Lower lobe of right lung (tissue), 2 donors: ENCODE data around the gene SLIT3. TPM values are rescaled to one million over a fixed set of nuclear protein-coding genes. Genes with fewer than 3 reads are reported as not detected.

Experiments used
- ATAC-seq, 2 donors: fragments of 200-7000 bp; cut with Tn5 transposase; one replicate each; pipeline ENCODE4 v1.9.1; 2020 to 2022; ENCODE audit warnings: mild to moderate bottlenecking in 2 of 2, moderate library complexity in 2 of 2
- DNase-seq: peaks from one replicate; pipeline ENCODE4 v3.0.0-alpha.2; 2020
- H3K27ac ChIP-seq: fragments of 200-600 bp; one replicate; pipeline ENCODE4 v1.8.0; 2022
- H3K27me3 ChIP-seq: fragments of 200-600 bp; one replicate; pipeline ENCODE4 v1.8.0; 2022; ENCODE audit warnings: low read depth
- H3K36me3 ChIP-seq: fragments of 200-600 bp; one replicate; pipeline ENCODE4 v1.8.0; 2022; ENCODE audit warnings: mild to moderate bottlenecking
- H3K4me1 ChIP-seq: fragments of 200-600 bp; one replicate; pipeline ENCODE4 v1.8.0; 2022
- H3K4me3 ChIP-seq: fragments of 200-600 bp; one replicate; pipeline ENCODE4 v1.8.0; 2022; ENCODE audit warnings: mild to moderate bottlenecking
- H3K9me3 ChIP-seq: fragments of 200-600 bp; one replicate; pipeline ENCODE4 v1.8.0; 2022
- intact Hi-C: fragments of 100-400 bp; cut with DNase I; formaldehyde crosslinking; loops from one replicate; pipeline ENCODE4 v1.11.0; 2022
- total RNA-seq: library from RNA; stranded (reverse); fragmentation: NEBNext Ultra II Directional; extraction: Animal tissue kit (Norgen Biotek cat#: 25700); gene quantifications from one replicate; pipeline ENCODE4 v1.2.1, GENCODE V29; 2021
- TF ChIP-seq, protein P1 (sequence below): fragments of 200-600 bp; IDR thresholded peaks from one replicate; pipeline ENCODE4 v1.8.0; 2022; ENCODE audit warnings: antibody characterized with exemption, mild to moderate bottlenecking
- donor health status: DM: no; HTN: yes; CAD: no; lungs with severe emphysema.

The SLIT3 gene
- total RNA-seq, 1 donor from 2014 or later = 48.6 TPM

- no peak for DNase-seq
- no peak for ATAC-seq
- Histone ChIP-seq H3K4me3 (no peak overlapping the region), H3K9me3 (no peaks in the 10 kb centered on the region), H3K36me3 (no peaks in the 10 kb centered on the region), H3K4me1 (no peaks in the 10 kb centered on the region), H3K27ac (no peak overlapping the region), H3K27me3 (no peaks in the 10 kb centered on the region)
- TF ChIP-seq, protein P1, sequence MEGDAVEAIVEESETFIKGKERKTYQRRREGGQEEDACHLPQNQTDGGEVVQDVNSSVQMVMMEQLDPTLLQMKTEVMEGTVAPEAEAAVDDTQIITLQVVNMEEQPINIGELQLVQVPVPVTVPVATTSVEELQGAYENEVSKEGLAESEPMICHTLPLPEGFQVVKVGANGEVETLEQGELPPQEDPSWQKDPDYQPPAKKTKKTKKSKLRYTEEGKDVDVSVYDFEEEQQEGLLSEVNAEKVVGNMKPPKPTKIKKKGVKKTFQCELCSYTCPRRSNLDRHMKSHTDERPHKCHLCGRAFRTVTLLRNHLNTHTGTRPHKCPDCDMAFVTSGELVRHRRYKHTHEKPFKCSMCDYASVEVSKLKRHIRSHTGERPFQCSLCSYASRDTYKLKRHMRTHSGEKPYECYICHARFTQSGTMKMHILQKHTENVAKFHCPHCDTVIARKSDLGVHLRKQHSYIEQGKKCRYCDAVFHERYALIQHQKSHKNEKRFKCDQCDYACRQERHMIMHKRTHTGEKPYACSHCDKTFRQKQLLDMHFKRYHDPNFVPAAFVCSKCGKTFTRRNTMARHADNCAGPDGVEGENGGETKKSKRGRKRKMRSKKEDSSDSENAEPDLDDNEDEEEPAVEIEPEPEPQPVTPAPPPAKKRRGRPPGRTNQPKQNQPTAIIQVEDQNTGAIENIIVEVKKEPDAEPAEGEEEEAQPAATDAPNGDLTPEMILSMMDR = no peak
- intact Hi-C loops = no loop called here
These were observed 340.4 kb downstream of the SLIT3 start for GRCh38 chr5:168960497-168960896.

- Histone ChIP-seq H3K27ac (no peak overlapping the region), H3K4me1 (no peaks in the 10 kb centered on the region), H3K27me3 (no peaks in the 10 kb centered on the region), H3K4me3 (no peak overlapping the region), H3K36me3 (no peaks in the 10 kb centered on the region), H3K9me3 (no peaks in the 10 kb centered on the region)
- ATAC-seq (no peak), DNase-seq (no peak)
- TF ChIP-seq, protein P1 = no peak
- intact Hi-C loops = no loop called here
These were observed 347.6 kb downstream of the SLIT3 start for GRCh38 chr5:168953351-168953750.

GRCh38 chr5:168952196-168952595 lies 348.7 kb downstream of the SLIT3 start:
- H3K4me1 ChIP-seq = no peaks in the 10 kb centered on the region
- intact Hi-C loops = no loop called here
- TF ChIP-seq, protein P1 = no peak
- H3K9me3 ChIP-seq = no peaks in the 10 kb centered on the region
- H3K27me3 ChIP-seq = no peaks in the 10 kb centered on the region
- ATAC-seq (no peak), DNase-seq (no peak)
- H3K27ac ChIP-seq = no peak overlapping the region
- H3K4me3 ChIP-seq = no peak overlapping the region
- no peaks in the 10 kb centered on the region for H3K36me3 ChIP-seq

GRCh38 chr5:168951769-168952168 lies 349.2 kb downstream of the SLIT3 start:
- ATAC-seq (no peak), DNase-seq (no peak)
- no peak overlapping the region for H3K4me3 ChIP-seq
- H3K4me1 ChIP-seq = no peaks in the 10 kb centered on the region
- H3K27me3 ChIP-seq = no peaks in the 10 kb centered on the region
- H3K27ac ChIP-seq = no peak overlapping the region
- TF ChIP-seq, protein P1 = no peak
- H3K9me3 ChIP-seq = no peaks in the 10 kb centered on the region
- intact Hi-C loops = no loop called here
- no peaks in the 10 kb centered on the region for H3K36me3 ChIP-seq

DNA sequence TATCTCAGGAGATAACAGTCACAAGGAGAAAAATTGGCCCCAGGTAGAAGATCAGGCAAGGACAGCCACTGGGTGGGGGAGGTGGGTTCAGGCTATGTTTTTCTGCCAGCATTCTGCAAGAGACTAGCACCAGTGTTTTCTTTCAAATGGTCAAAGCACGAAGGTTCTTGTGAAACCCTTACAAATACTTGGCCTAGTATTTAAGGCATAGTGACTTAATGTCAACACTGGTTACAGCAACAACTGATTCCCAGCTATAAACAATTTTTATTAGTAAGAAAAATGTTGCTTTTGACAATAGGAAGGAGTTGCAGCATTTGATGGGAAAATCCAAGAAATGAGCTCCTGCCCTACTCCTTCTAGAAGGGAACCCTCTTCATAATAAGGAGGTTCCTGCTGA lies 349.6 kb downstream of the SLIT3 start:
- no peaks in the 10 kb centered on the region for H3K4me1 ChIP-seq
- H3K4me3 ChIP-seq = no peak overlapping the region
- TF ChIP-seq, protein P1 = no peak
- no peak overlapping the region for H3K27ac ChIP-seq
- no peaks in the 10 kb centered on the region for H3K9me3 ChIP-seq
- intact Hi-C loops = no loop called here
- ATAC-seq (no peak), DNase-seq (no peak)
- H3K36me3 ChIP-seq = no peaks in the 10 kb centered on the region
- no peaks in the 10 kb centered on the region for H3K27me3 ChIP-seq
